Adipocyte (in vitro differentiated cells): Measurements from ENCODE around the gene ESPN.

Experiments
- DNase-seq: peaks from one replicate; pipeline ENCODE4 v3.0.0-alpha.2; 2015; ENCODE audit warnings: low read depth
- H3K27me3 ChIP-seq: replicated peaks from 2 replicates; pipeline ENCODE4 v1.7.0; 2013; ENCODE audit warnings: mild to moderate bottlenecking, low read length, moderate library complexity; ENCODE audit not compliant: control insufficient read depth, insufficient read depth
- H3K36me3 ChIP-seq: 2 replicates; pipeline ENCODE4 v1.7.0; 2013; ENCODE audit warnings: low read length, mild to moderate bottlenecking, moderate library complexity; ENCODE audit not compliant: control insufficient read depth, insufficient read depth, severe bottlenecking
- H3K4me1 ChIP-seq: 2 replicates; pipeline ENCODE4 v1.7.0; 2013; ENCODE audit warnings: mild to moderate bottlenecking, low read length, moderate library complexity; ENCODE audit not compliant: control insufficient read depth, insufficient read depth
- H3K4me3 ChIP-seq: 2 replicates; pipeline ENCODE4 v1.7.0; 2013; ENCODE audit warnings: mild to moderate bottlenecking, low read length, moderate library complexity
- H3K9ac ChIP-seq: 2 replicates; pipeline ENCODE4 v1.7.0; 2013; ENCODE audit warnings: mild to moderate bottlenecking, low read length, moderate library complexity
- H3K9me3 ChIP-seq: 2 replicates; pipeline ENCODE4 v1.7.0; 2013; ENCODE audit warnings: mild to moderate bottlenecking, low read length, moderate library complexity; ENCODE audit not compliant: control insufficient read depth

Gene ESPN

DNA sequence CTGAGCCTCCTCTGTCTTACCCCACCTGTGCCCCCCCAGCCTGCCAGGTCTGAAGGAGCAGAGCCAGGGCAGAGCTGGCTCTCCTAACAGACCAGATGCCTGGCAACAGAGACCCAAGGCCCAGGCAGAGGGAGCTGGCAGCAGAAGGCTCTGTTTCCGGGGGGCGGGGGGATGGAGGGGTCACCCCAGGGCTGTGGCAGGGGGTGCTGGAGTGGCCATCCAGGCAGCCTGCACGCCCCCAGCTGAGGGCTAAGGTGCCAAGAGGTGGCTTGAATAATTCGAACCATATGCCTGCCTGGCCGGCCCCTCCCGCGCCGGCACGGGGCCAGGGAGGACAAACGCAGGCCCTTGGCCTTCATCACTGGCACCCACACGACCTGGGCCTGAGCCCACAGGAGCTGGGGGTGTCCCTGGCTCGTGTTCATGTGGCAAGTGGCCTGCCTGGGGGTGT is 82.9 kb downstream of the ESPN start:
- no peaks in the 10 kb centered on the region for H3K36me3 ChIP-seq
- H3K4me3 ChIP-seq, result no peak overlapping the region
- H3K27me3 ChIP-seq, result peaks cover 32% of the 10 kb centered on the region
- no peak overlapping the region for H3K9ac ChIP-seq
- H3K4me1 ChIP-seq, result no peaks in the 10 kb centered on the region
- H3K9me3 ChIP-seq, result no peaks in the 10 kb centered on the region
- no peak for DNase-seq

GRCh38 chr1:6508154-6508815 is 83.7 kb downstream of the ESPN start:
- no peak overlapping the region for H3K4me3 ChIP-seq
- peaks cover 32% of the 10 kb centered on the region for H3K27me3 ChIP-seq
- no peaks in the 10 kb centered on the region for H3K4me1 ChIP-seq
- H3K36me3 ChIP-seq, result no peaks in the 10 kb centered on the region
- no peak overlapping the region for H3K9ac ChIP-seq
- H3K9me3 ChIP-seq, result no peaks in the 10 kb centered on the region
- no peak for DNase-seq

DNA sequence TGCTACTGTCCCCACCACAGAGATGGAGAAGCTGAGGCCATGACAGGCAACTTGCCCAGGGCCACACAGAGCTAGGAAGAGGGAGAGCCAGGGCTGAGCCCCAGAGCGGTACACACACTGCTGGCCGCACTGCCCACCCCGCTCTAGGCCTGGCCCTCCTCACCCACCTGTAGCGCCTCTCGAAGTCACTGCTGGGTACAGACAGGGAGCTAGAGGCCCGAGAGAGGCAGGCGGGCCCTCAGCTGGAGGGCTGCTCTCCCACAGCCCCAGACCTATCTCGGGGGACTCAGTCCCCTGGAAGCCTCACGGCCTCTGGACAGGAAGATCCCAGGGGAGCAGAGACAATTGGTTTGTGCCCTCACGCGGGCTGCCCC is 84.2 kb downstream of the ESPN start:
- H3K36me3 ChIP-seq, result no peaks in the 10 kb centered on the region

GRCh38 chr1:6509220-6509918 is 84.8 kb downstream of the ESPN start:
- Histone ChIP-seq H3K27me3 (peaks cover 32% of the 10 kb centered on the region), H3K36me3 (no peaks in the 10 kb centered on the region), H3K4me3 (no peak overlapping the region), H3K9ac (no peak overlapping the region), H3K9me3 (no peaks in the 10 kb centered on the region), H3K4me1 (no peaks in the 10 kb centered on the region)
- DNase-seq, result no peak

More for the DNA sequence above, 84.2 kb downstream of the ESPN start:
- Histone ChIP-seq H3K9me3 (no peaks in the 10 kb centered on the region), H3K4me3 (no peak overlapping the region), H3K4me1 (no peaks in the 10 kb centered on the region), H3K27me3 (peaks cover 32% of the 10 kb centered on the region), H3K9ac (no peak overlapping the region)
- DNase-seq, result no peak

GRCh38 chr1:6509919-6510291 is 85.3 kb downstream of the ESPN start:
- no peak for DNase-seq
- Histone ChIP-seq H3K9me3 (no peaks in the 10 kb centered on the region), H3K27me3 (peaks cover 31% of the 10 kb centered on the region), H3K36me3 (no peaks in the 10 kb centered on the region), H3K4me1 (no peaks in the 10 kb centered on the region), H3K4me3 (no peak overlapping the region), H3K9ac (no peak overlapping the region)

GRCh38 chr1:6510493-6510892 is 85.9 kb downstream of the ESPN start:
- Histone ChIP-seq H3K36me3 (no peaks in the 10 kb centered on the region), H3K4me3 (no peak overlapping the region), H3K9ac (no peak overlapping the region), H3K4me1 (peaks cover under 1% of the 10 kb centered on the region), H3K27me3 (peaks cover 25% of the 10 kb centered on the region), H3K9me3 (no peaks in the 10 kb centered on the region)
- no peak for DNase-seq
